ENCODE measurements around the gene MTHFR. TPM values are rescaled to one million over a fixed set of nuclear protein-coding genes. Genes with fewer than 3 reads are reported as not detected.

The MTHFR gene
- total and polyA plus RNA-seq, 2 of the 8 experiments (the other 6 are each of a cell fraction or from before 2014, with no cell fraction given), result 8.7 to 18.5 TPM

DNA sequence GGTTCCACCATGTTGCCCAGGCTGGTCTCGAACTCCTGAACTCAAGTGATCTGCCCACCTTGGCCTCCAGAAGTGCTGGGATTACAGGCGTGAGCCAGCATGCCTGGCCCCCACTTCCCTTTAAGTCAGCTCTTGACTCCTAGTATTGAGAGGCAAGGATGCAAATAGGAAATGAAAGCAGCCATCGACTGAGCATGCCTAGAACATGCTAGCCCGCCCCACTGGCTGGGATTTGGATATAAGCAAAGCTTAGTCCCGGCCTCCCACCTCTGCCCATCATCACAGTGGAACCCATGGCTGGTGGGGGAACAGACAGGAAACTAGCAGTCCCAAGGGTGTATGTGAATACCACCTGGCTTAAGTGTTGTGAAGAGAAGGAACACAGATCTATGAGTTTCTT lies 33.3 kb downstream of the MTHFR start:
- Histone ChIP-seq H3K4me3 (ENCODE audit: extremely low read depth in 1 of 4, insufficient read depth in 2 of 4, low read depth in 3 of 4, low read length in 4 of 4) (no peak overlapping the region), H3K14ac (ENCODE audit: insufficient read length) (no peak overlapping the region), H3K27ac (ENCODE audit: low read depth, low read length) (no peak overlapping the region), H3K4me1 (replicated peaks in 1 of 4; ENCODE audit: control insufficient read depth in 3 of 4, insufficient read depth in 4 of 4, low read length in 3 of 4) (no peaks in the 10 kb centered on the region), H3K9me3 (ENCODE audit: insufficient read depth in 2 of 2, low read depth in 1 of 2, low read length in 1 of 2) (no peaks in the 10 kb centered on the region), H2BK20ac (ENCODE audit: low read length) (no peak overlapping the region), H3K4me2 (ENCODE audit: insufficient read depth in 1 of 2, low read depth in 2 of 2, low read length in 2 of 2) (no peak overlapping the region), H3K79me2 (ENCODE audit: control insufficient read depth in 1 of 2, insufficient read depth in 2 of 2, low read length in 2 of 2) (no peaks in the 10 kb centered on the region), H3K18ac (ENCODE audit: extremely low read depth, low read length) (no peak overlapping the region), H4K91ac (replicated peaks; ENCODE audit: insufficient read length, low read length) (no peak overlapping the region), H2AFZ (ENCODE audit: low read length) (no peak overlapping the region), H2BK15ac (ENCODE audit: low read length) (no peak overlapping the region), H3K9ac (replicated peaks in 1 of 4; ENCODE audit: extremely low read depth in 1 of 4, low read depth in 3 of 4, low read length in 3 of 4) (no peak overlapping the region), H3K79me1 (ENCODE audit: low read depth, low read length) (no peaks in the 10 kb centered on the region), H3K56ac (replicated peaks; ENCODE audit: insufficient read length, low read depth, low read length) (no peak overlapping the region), H4K20me1 (replicated peaks in 1 of 2; ENCODE audit: control insufficient read depth in 1 of 2, insufficient read depth in 2 of 2, low read length in 2 of 2) (no peaks in the 10 kb centered on the region), H3K4ac (replicated peaks; ENCODE audit: insufficient read length, low read depth, low read length) (no peak overlapping the region), H2BK120ac (replicated peaks; ENCODE audit: low read depth, low read length) (no peak overlapping the region), H3K23me2 (ENCODE audit: low read depth, low read length) (no peaks in the 10 kb centered on the region), H4K5ac (ENCODE audit: insufficient read length, low read depth, low read length) (no peak overlapping the region), H2AK5ac (ENCODE audit: low read depth, low read length) (no peak overlapping the region), H2BK5ac (ENCODE audit: low read depth, low read length) (no peak overlapping the region), H3K23ac (ENCODE audit: insufficient read length) (no peak overlapping the region), H4K8ac (ENCODE audit: extremely low read depth, insufficient read depth, low read length) (no peak overlapping the region), H3K27me3 (replicated peaks in 1 of 4; ENCODE audit: control insufficient read depth in 3 of 4, extremely low read depth in 1 of 4, insufficient read depth in 3 of 4, low read length in 3 of 4) (no peaks in the 10 kb centered on the region), H3K36me3 (ENCODE audit: control insufficient read depth in 2 of 4, insufficient read depth in 4 of 4, low read length in 3 of 4) (no peaks in the 10 kb centered on the region), H2BK12ac (ENCODE audit: low read depth, low read length) (no peak overlapping the region)
- ChIA-PET POLR2A (ENCODE audit: partially characterized antibody) (interaction anchor here (0.8 to 1.5 kb wide), 6 partner anchors 9 to 137 kb away, joined by 3 to 5 read pairs (median 4); partner anchors contain the start of gene AGTRAP), CTCF (ENCODE audit: partially characterized antibody) (interaction anchor here (0.5 to 1.6 kb wide), 4 partner anchors 9 to 475 kb away, joined by 3 to 4 read pairs (median 3); no protein-coding TSS in a partner anchor)
- 84% methylated on average over 5 of the region's 5 CpGs; no CpG with 5 or more reads in 1 of the 2 experiments for WGBS, 2 experiments (ENCODE audit: extremely low coverage in 1 of 2, insufficient coverage in 1 of 2, insufficient read length in 1 of 2, insufficient replicate concordance in 2 of 2, low coverage in 1 of 2, low lambda C conversion rate in 2 of 2, missing lambda C conversion rate in 1 of 2)
- DNase-seq (ENCODE audit: low read depth in 1 of 2, low spot score in 2 of 2), result no peak
- no peak for FAIRE-seq
- TF ChIP-seq PHF8 (conservative IDR thresholded peaks at IDR 0.05; ENCODE audit: low read depth, low read length) (no peak), SP1 (IDR thresholded peaks at IDR 0.05; ENCODE audit: low read depth, low read length) (no peak), YY1 (IDR thresholded peaks at IDR 0.05; ENCODE audit: low read depth, low read length) (no peak), HDAC6 (IDR thresholded peaks at IDR 0.05; ENCODE audit: low read depth, low read length) (no peak)
- TF ChIP-seq, protein P1, sequence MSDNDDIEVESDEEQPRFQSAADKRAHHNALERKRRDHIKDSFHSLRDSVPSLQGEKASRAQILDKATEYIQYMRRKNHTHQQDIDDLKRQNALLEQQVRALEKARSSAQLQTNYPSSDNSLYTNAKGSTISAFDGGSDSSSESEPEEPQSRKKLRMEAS (IDR thresholded peaks at IDR 0.05), result no peak

All from H1 (cell line).